Measurements from ENCODE around the gene GRIFIN. TPM values are rescaled to one million over a fixed set of nuclear protein-coding genes. Genes with fewer than 3 reads are reported as not detected.

GRIFIN gene
- total RNA-seq, 1 donor from 2014 or later = not detected

DNA sequence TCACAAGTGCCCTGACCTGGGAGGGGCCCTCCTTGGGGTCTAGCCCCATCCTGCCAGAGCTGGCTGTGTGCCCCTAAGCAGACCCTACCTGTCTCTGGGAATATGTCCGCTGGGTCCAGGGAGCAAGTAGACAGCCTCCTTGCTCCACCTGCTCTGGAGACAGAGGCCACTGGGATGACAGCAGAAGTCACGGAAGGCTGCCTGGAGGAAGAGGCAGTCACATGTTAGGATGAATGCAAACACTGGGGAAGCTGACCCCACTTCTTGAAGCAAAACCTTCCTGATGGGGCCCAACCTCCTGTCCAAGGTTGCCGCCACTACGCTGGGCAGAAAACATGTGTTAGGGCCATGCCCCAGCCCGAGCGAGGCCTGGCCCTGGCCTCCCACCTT, 31.7 kb upstream of the GRIFIN start:
- peaks cover 11% of the 10 kb centered on the region for H3K4me1 Mint-ChIP-seq (ENCODE audit: unreplicated experiment)
- TF ChIP-seq CTCF (IDR thresholded peaks at IDR 0.05; ENCODE audit: unreplicated experiment) = no peak
- H3K27me3 Mint-ChIP-seq (ENCODE audit: unreplicated experiment) = peaks cover 10% of the 10 kb centered on the region
- no peaks in the 10 kb centered on the region for H3K36me3 Mint-ChIP-seq (ENCODE audit: low read depth, unreplicated experiment)
- H3K4me3 Mint-ChIP-seq (ENCODE audit: unreplicated experiment) = no peak overlapping the region
- DNase-seq (ENCODE audit: low spot score) = no peak
- no peak overlapping the region for H3K27ac Mint-ChIP-seq (ENCODE audit: unreplicated experiment)
- no peaks in the 10 kb centered on the region for H3K9me3 Mint-ChIP-seq (ENCODE audit: unreplicated experiment)

GRCh38 chr7:2507208-2507916, 31.2 kb upstream of the GRIFIN start:
- no peak overlapping the region for H3K4me3 Mint-ChIP-seq (ENCODE audit: unreplicated experiment)
- no peaks in the 10 kb centered on the region for H3K36me3 Mint-ChIP-seq (ENCODE audit: low read depth, unreplicated experiment)
- no peak for TF ChIP-seq CTCF (IDR thresholded peaks at IDR 0.05; ENCODE audit: unreplicated experiment)
- H3K27ac Mint-ChIP-seq (ENCODE audit: unreplicated experiment) = no peak overlapping the region
- H3K4me1 Mint-ChIP-seq (ENCODE audit: unreplicated experiment) = peaks cover 6% of the 10 kb centered on the region
- no peaks in the 10 kb centered on the region for H3K9me3 Mint-ChIP-seq (ENCODE audit: unreplicated experiment)
- peaks cover 8% of the 10 kb centered on the region for H3K27me3 Mint-ChIP-seq (ENCODE audit: unreplicated experiment)
- no peak for DNase-seq (ENCODE audit: low spot score)

- peaks cover 2% of the 10 kb centered on the region for H3K4me1 Mint-ChIP-seq (ENCODE audit: unreplicated experiment)
These were observed 29.2 kb upstream of the GRIFIN start for GRCh38 chr7:2505401-2505800.

DNA sequence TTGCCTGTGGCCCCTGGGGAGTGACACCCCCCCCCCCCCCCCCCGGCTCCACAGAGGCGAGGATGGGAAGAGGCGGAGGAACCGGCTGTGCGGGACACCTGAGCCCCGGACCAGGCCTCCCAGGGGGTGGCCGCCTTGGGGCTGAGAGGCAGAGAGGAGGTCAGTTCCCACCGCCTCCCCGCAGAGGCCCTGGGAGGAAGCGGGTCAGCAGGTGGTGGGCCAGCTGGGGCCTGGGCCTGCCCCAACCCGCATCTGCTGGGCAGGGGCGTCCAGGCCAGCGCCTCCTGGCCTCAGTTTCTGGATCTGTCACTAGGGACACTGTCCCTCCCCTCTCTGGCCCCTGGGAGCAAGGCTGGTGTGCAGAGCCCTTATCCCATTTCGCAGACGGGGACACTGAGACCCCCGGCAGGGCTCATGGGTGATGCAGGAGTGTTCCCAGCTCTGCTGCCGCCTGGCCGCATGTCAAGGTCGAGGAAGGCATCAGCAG, 28.7 kb upstream of the GRIFIN start:
- Mint-ChIP-seq H3K4me1 (ENCODE audit: unreplicated experiment) (no peaks in the 10 kb centered on the region), H3K27ac (ENCODE audit: unreplicated experiment) (no peak overlapping the region), H3K4me3 (ENCODE audit: unreplicated experiment) (no peak overlapping the region), H3K27me3 (ENCODE audit: unreplicated experiment) (peaks cover 2% of the 10 kb centered on the region), H3K36me3 (ENCODE audit: low read depth, unreplicated experiment) (no peaks in the 10 kb centered on the region), H3K9me3 (ENCODE audit: unreplicated experiment) (no peaks in the 10 kb centered on the region)
- TF ChIP-seq CTCF (IDR thresholded peaks at IDR 0.05; ENCODE audit: unreplicated experiment) = no peak
- DNase-seq (ENCODE audit: low spot score) = no peak

More at GRCh38 chr7:2505401-2505800, 29.2 kb upstream of the GRIFIN start:
- H3K4me3 Mint-ChIP-seq (ENCODE audit: unreplicated experiment) = no peak overlapping the region
- no peak for DNase-seq (ENCODE audit: low spot score)
- H3K27ac Mint-ChIP-seq (ENCODE audit: unreplicated experiment) = no peak overlapping the region
- H3K27me3 Mint-ChIP-seq (ENCODE audit: unreplicated experiment) = peaks cover 5% of the 10 kb centered on the region
- H3K36me3 Mint-ChIP-seq (ENCODE audit: low read depth, unreplicated experiment) = no peaks in the 10 kb centered on the region
- H3K9me3 Mint-ChIP-seq (ENCODE audit: unreplicated experiment) = no peaks in the 10 kb centered on the region
- TF ChIP-seq CTCF (IDR thresholded peaks at IDR 0.05; ENCODE audit: unreplicated experiment) = no peak

DNA sequence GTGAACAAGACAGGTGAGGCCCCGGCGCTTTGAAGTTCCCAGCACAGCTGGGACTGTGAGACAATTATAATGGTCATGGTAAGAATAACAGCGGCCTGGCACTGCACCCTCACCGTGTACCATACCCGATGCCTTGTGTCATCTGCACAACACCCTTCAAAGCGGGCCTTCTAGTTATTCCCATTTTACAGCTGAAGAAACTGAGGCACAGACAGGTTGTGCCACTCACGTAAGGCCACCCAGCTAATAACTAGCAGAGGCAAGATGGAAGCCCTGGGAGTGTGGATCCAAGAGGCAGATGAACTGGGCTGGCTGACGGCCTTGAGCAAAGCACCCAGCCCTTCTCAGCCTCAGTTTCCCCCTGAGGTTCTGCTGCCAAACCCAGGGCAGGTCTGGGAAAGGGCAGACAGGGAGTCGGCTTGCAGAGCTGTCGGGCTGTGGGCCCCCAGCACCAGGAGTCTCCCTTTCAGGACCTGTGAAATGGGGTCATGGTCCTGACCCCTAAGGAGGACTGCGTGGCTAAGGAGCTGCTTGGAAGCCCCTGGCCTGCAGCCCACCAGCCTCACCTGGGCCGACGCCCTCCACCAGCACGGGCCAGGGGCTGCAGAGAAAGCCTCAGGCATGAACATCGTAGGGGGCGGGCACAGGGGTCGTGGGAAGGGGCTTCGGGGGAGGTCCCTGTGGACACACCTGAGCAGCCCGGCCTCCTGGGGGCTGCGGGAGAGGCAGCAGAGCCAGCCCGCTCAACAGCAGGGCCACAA, 28.1 kb upstream of the GRIFIN start:
- no peak for TF ChIP-seq CTCF (IDR thresholded peaks at IDR 0.05; ENCODE audit: unreplicated experiment)
- no peak overlapping the region for H3K4me3 Mint-ChIP-seq (ENCODE audit: unreplicated experiment)
- no peak for DNase-seq (ENCODE audit: low spot score)
- no peaks in the 10 kb centered on the region for H3K4me1 Mint-ChIP-seq (ENCODE audit: unreplicated experiment)
- H3K27ac Mint-ChIP-seq (ENCODE audit: unreplicated experiment) = no peak overlapping the region
- H3K36me3 Mint-ChIP-seq (ENCODE audit: low read depth, unreplicated experiment) = no peaks in the 10 kb centered on the region
- H3K9me3 Mint-ChIP-seq (ENCODE audit: unreplicated experiment) = no peaks in the 10 kb centered on the region
- peaks cover 2% of the 10 kb centered on the region for H3K27me3 Mint-ChIP-seq (ENCODE audit: unreplicated experiment)
